GM23248 (cell line): ENCODE measurements around the gene OPCML. TPM values are rescaled to one million over a fixed set of nuclear protein-coding genes. Genes with fewer than 3 reads are reported as not detected.

Experiments
- DNase-seq: peaks from one replicate; pipeline ENCODE4 v3.0.0-alpha.2; 2015
- H2AFZ ChIP-seq: fragments of 200-600 bp; sonication (generic); 2 replicates; pipeline ENCODE4 v1.6.1; 2016; ENCODE audit warnings: antibody characterized with exemption
- H3F3A ChIP-seq: fragments of 200-600 bp; sonication (generic); 2 replicates; pipeline ENCODE4 v1.6.1; 2016; ENCODE audit warnings: mild to moderate bottlenecking, antibody characterized with exemption, mixed run types; ENCODE audit not compliant: insufficient read depth
- H3K27ac ChIP-seq: fragments of 200-600 bp; sonication (generic); 2 replicates; pipeline ENCODE4 v1.5.1; 2016; ENCODE audit warnings: mild to moderate bottlenecking
- H3K27me3 ChIP-seq: fragments of 200-600 bp; sonication (generic); replicated peaks from 2 replicates; pipeline ENCODE4 v1.6.1; 2016; ENCODE audit warnings: mild to moderate bottlenecking; ENCODE audit not compliant: insufficient read depth
- H3K36me3 ChIP-seq: fragments of 200-600 bp; sonication (generic); 2 replicates; pipeline ENCODE4 v1.6.1; 2016; ENCODE audit warnings: low read depth, mild to moderate bottlenecking
- H3K4me1 ChIP-seq: fragments of 200-600 bp; sonication (generic); 2 replicates; pipeline ENCODE4 v1.6.1; 2016; ENCODE audit warnings: mild to moderate bottlenecking; ENCODE audit not compliant: insufficient read depth
- H3K4me2 ChIP-seq: fragments of 200-600 bp; sonication (generic); one replicate; pipeline ENCODE4 v1.6.1; 2016; ENCODE audit warnings: mild to moderate bottlenecking; ENCODE audit not compliant: unreplicated experiment
- H3K4me3 ChIP-seq: fragments of 200-600 bp; sonication (generic); 2 replicates; pipeline ENCODE4 v1.5.1; 2016; ENCODE audit warnings: mild to moderate bottlenecking
- H3K79me2 ChIP-seq: fragments of 200-600 bp; sonication (generic); 2 replicates; pipeline ENCODE4 v1.6.1; 2016; ENCODE audit warnings: mild to moderate bottlenecking; ENCODE audit not compliant: insufficient read depth
- H3K9ac ChIP-seq: fragments of 200-600 bp; sonication (generic); 2 replicates; pipeline ENCODE4 v1.6.1; 2016; ENCODE audit warnings: mild to moderate bottlenecking
- H3K9me2 ChIP-seq: fragments of 200-600 bp; sonication (generic); 2 replicates; pipeline ENCODE4 v1.6.1; 2016; ENCODE audit warnings: mixed run types, mild to moderate bottlenecking, moderate library complexity; ENCODE audit not compliant: insufficient read depth
- H3K9me3 ChIP-seq: fragments of 200-600 bp; sonication (generic); one replicate; pipeline ENCODE4 v1.6.1; 2017; ENCODE audit warnings: low read depth
- H4K20me1 ChIP-seq: fragments of 200-600 bp; sonication (generic); 2 replicates; pipeline ENCODE4 v1.6.0; 2016; ENCODE audit not compliant: insufficient read depth
- EZH2 ChIP-seq: fragments of 200-600 bp; sonication (generic); IDR thresholded peaks from 2 replicates; pipeline ENCODE4 v1.6.1; 2018; ENCODE audit warnings: antibody characterized with exemption, mild to moderate bottlenecking; ENCODE audit not compliant: insufficient read depth, poor library complexity, severe bottlenecking
- EZH2phosphoT487 ChIP-seq: fragments of 200-600 bp; sonication (generic); IDR thresholded peaks from 2 replicates; pipeline ENCODE4 v1.6.1; 2018; ENCODE audit warnings: antibody characterized with exemption, moderate library complexity, mild to moderate bottlenecking, low read depth; ENCODE audit not compliant: insufficient read depth
- WGBS, 2 experiments: methylation state at CpG; one replicate each; pipeline ENCODE4 v1.1.6; 2015 to 2017; ENCODE audit warnings: low lambda C conversion rate in 2 of 2, low coverage in 1 of 2; ENCODE audit errors: missing lambda C conversion rate in 2 of 2; 5-methylcytosine and 5-hydroxymethylcytosine counted together
- in situ Hi-C: fragments of 300-500 bp; cut with MboI; formaldehyde crosslinking; loops from 2 replicates; pipeline ENCODE4 v1.15.0; 2020
- polyA plus RNA-seq: library from polyadenylated mRNA; unstranded; fragments of >200 nt; fragmentation: Nextera tagmentation; extraction: Ambion mirVana; gene quantifications from 2 replicates; pipeline ENCODE4 v1.2.1, GENCODE V29; 2016
- total RNA-seq: library from RNA; depleted of rRNA; stranded (reverse); fragments of >200 nt; shearing (Covaris generic); gene quantifications from 2 replicates; pipeline ENCODE4 v1.2.3, GENCODE V29; 2014

OPCML gene
- total and polyA plus RNA-seq, 2 experiments from 2014 or later: 0.69 to 1.6 TPM

GRCh38 chr11:132421555-132421954, 1110.7 kb downstream of the OPCML start:
- Histone ChIP-seq H4K20me1 (no peaks in the 10 kb centered on the region), H3K27me3 (peaks cover 24% of the 10 kb centered on the region), H3K9ac (no peak overlapping the region), H2AFZ (no peak overlapping the region), H3K4me1 (no peaks in the 10 kb centered on the region), H3K79me2 (no peaks in the 10 kb centered on the region), H3K27ac (no peak overlapping the region), H3F3A (no peaks in the 10 kb centered on the region), H3K36me3 (no peaks in the 10 kb centered on the region), H3K9me3 (no peaks in the 10 kb centered on the region), H3K9me2 (no peaks in the 10 kb centered on the region), H3K4me3 (no peak overlapping the region), H3K4me2 (no peak overlapping the region)
- no peak for TF ChIP-seq EZH2
- no peak for TF ChIP-seq EZH2phosphoT487
- in situ Hi-C loops: no loop called here
- no peak for DNase-seq
- 66 to 77% methylated on average over 2 of the region's 2 CpGs for WGBS, 2 experiments

DNA sequence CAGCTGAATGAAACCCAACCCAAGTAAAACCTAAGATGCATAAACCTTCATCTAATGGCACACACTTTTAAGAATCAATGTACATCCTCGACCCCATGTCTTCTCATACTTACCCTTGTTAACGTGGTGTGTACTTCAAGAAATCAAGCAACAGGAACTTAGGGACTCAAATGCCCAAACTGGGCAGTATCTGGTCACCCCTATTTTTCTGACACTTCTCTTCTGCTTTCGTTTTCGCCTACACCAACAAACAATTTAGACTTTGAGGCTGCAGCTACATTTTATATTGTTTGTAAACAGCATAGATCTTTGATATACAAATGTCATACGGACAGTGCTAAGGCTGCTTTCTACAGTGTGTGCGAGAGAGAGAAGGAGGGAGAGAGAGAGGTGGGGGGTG, 1117.8 kb downstream of the OPCML start:
- Histone ChIP-seq H3K27me3 (peaks cover 52% of the 10 kb centered on the region), H3K4me2 (no peak overlapping the region), H3K4me3 (no peak overlapping the region), H3K27ac (no peak overlapping the region), H3K9ac (no peak overlapping the region), H4K20me1 (no peaks in the 10 kb centered on the region), H3F3A (no peaks in the 10 kb centered on the region), H2AFZ (no peak overlapping the region), H3K9me3 (no peaks in the 10 kb centered on the region), H3K79me2 (no peaks in the 10 kb centered on the region), H3K36me3 (no peaks in the 10 kb centered on the region), H3K4me1 (peaks cover 3% of the 10 kb centered on the region; the same call in 1 of the 2 replicates), H3K9me2 (no peaks in the 10 kb centered on the region)
- no peak for TF ChIP-seq EZH2phosphoT487
- TF ChIP-seq EZH2: no peak
- DNase-seq: no peak
- 61 to 69% methylated on average over 6 of the region's 6 CpGs for WGBS, 2 experiments
- in situ Hi-C loops: no loop called here

DNA sequence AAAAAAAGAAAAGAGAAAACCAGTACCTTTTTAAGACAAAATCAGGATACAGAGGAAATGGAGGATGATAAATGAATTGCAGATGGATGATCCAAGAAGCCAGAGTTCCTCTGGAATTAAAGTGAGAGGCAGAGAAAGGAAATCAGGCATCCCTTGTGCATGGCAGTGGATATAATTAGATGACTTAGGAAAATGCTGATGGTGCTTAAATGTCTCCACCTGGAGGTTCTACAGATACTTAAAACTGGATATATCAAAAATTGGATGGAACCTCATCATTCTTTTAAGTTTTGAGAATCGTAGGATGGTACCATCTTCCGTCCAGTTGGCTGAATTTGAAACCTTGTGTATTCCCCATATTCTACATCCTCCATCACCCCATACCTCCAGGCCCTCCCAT, 1121.9 kb downstream of the OPCML start:
- Histone ChIP-seq H3K9ac (no peak overlapping the region), H3K4me1 (peaks cover 3% of the 10 kb centered on the region; the same call in 1 of the 2 replicates), H3K4me3 (no peak overlapping the region), H3K27ac (no peak overlapping the region), H2AFZ (no peak overlapping the region), H3F3A (no peaks in the 10 kb centered on the region), H3K9me2 (no peaks in the 10 kb centered on the region), H3K79me2 (no peaks in the 10 kb centered on the region), H4K20me1 (no peaks in the 10 kb centered on the region), H3K9me3 (no peaks in the 10 kb centered on the region), H3K36me3 (no peaks in the 10 kb centered on the region), H3K4me2 (no peak overlapping the region), H3K27me3 (peaks cover 52% of the 10 kb centered on the region)
- WGBS, 2 experiments: 56 to 58% methylated on average over 2 of the region's 2 CpGs
- in situ Hi-C loops: no loop called here
- TF ChIP-seq EZH2phosphoT487: no peak
- TF ChIP-seq EZH2: no peak
- DNase-seq: no peak

- TF ChIP-seq EZH2phosphoT487 (no peak), EZH2 (no peak)
- Histone ChIP-seq H3K4me2 (no peak overlapping the region), H4K20me1 (no peaks in the 10 kb centered on the region), H3K27me3 (peaks cover 52% of the 10 kb centered on the region), H3K4me1 (peaks cover 3% of the 10 kb centered on the region; the same call in 1 of the 2 replicates), H3K9ac (no peak overlapping the region), H3K79me2 (no peaks in the 10 kb centered on the region), H3K27ac (no peak overlapping the region), H3K9me3 (no peaks in the 10 kb centered on the region), H3F3A (no peaks in the 10 kb centered on the region), H3K4me3 (no peak overlapping the region), H2AFZ (no peak overlapping the region), H3K9me2 (no peaks in the 10 kb centered on the region), H3K36me3 (no peaks in the 10 kb centered on the region)
- peak; percentile 29 for DNase-seq
- in situ Hi-C loops: no loop called here
- WGBS, 2 experiments: 64 to 70% methylated on average over 3 of the region's 3 CpGs
These were observed 1122.5 kb downstream of the OPCML start for GRCh38 chr11:132409573-132410355.
